ENCODE results near the gene RHOG.
A peak's percentile ranks its signal among the peaks of the same experiment; 100 is the strongest.

Gene RHOG

GRCh38 chr11:3856856-3857553 is 16.2 kb upstream of the RHOG start:
- Histone ChIP-seq H3K4me3 (ENCODE audit: low read length) (peak overlapping the region; percentile 88), H3K36me3 (ENCODE audit: control insufficient read depth, insufficient read depth, low read length, severe bottlenecking) (no peaks in the 10 kb centered on the region), H3K4me1 (ENCODE audit: control insufficient read depth, insufficient read depth, low read length) (peaks cover 58% of the 10 kb centered on the region), H3K27me3 (replicated peaks; ENCODE audit: control insufficient read depth, insufficient read depth, low read length) (no peaks in the 10 kb centered on the region), H3K9ac (ENCODE audit: low read length) (peak overlapping the region; percentile 91), H3K9me3 (ENCODE audit: control insufficient read depth, low read length) (no peaks in the 10 kb centered on the region)
- DNase-seq (ENCODE audit: low read depth), result no peak

- no peaks in the 10 kb centered on the region for H3K9me3 ChIP-seq (ENCODE audit: control insufficient read depth, low read length)
- H3K4me3 ChIP-seq (ENCODE audit: low read length), result peak overlapping the region; percentile 88
- no peaks in the 10 kb centered on the region for H3K36me3 ChIP-seq (ENCODE audit: control insufficient read depth, insufficient read depth, low read length, severe bottlenecking)
- DNase-seq (ENCODE audit: low read depth), result peak; percentile 51
- H3K4me1 ChIP-seq (ENCODE audit: control insufficient read depth, insufficient read depth, low read length), result peaks cover 49% of the 10 kb centered on the region
- no peaks in the 10 kb centered on the region for H3K27me3 ChIP-seq (replicated peaks; ENCODE audit: control insufficient read depth, insufficient read depth, low read length)
- peak overlapping the region; percentile 91 for H3K9ac ChIP-seq (ENCODE audit: low read length)
Measured at GRCh38 chr11:3855808-3856491, 15.2 kb upstream of the RHOG start.

- Histone ChIP-seq H3K9ac (ENCODE audit: low read length) (peak within 1 kb of the TSS; percentile 97), H3K4me1 (ENCODE audit: control insufficient read depth, insufficient read depth, low read length) (peaks cover 43% of the 10 kb centered on the region), H3K36me3 (ENCODE audit: control insufficient read depth, insufficient read depth, low read length, severe bottlenecking) (no peaks in the 10 kb centered on the region), H3K4me3 (ENCODE audit: low read length) (peak within 1 kb of the TSS; percentile 95), H3K9me3 (ENCODE audit: control insufficient read depth, low read length) (no peaks in the 10 kb centered on the region), H3K27me3 (replicated peaks; ENCODE audit: control insufficient read depth, insufficient read depth, low read length) (no peaks in the 10 kb centered on the region)
- peak; percentile 98 for DNase-seq (ENCODE audit: low read depth)
Measured at GRCh38 chr11:3854977-3855807, 14.4 kb upstream of the RHOG start, which contains the start of gene STIM1. TSS of gene STIM1 (plus strand) at chr11:3855664. CDS start at chr11:3856271, 607 bp downstream.

GRCh38 chr11:3854660-3854976 is 13.9 kb upstream of the RHOG start:
- Histone ChIP-seq H3K4me1 (ENCODE audit: control insufficient read depth, insufficient read depth, low read length) (peaks cover 40% of the 10 kb centered on the region), H3K4me3 (ENCODE audit: low read length) (peak overlapping the region; percentile 95), H3K36me3 (ENCODE audit: control insufficient read depth, insufficient read depth, low read length, severe bottlenecking) (no peaks in the 10 kb centered on the region), H3K9me3 (ENCODE audit: control insufficient read depth, low read length) (no peaks in the 10 kb centered on the region), H3K9ac (ENCODE audit: low read length) (peak overlapping the region; percentile 97), H3K27me3 (replicated peaks; ENCODE audit: control insufficient read depth, insufficient read depth, low read length) (no peaks in the 10 kb centered on the region)
- no peak for DNase-seq (ENCODE audit: low read depth)

- Histone ChIP-seq H3K9ac (ENCODE audit: low read length) (peak overlapping the region; percentile 97), H3K36me3 (ENCODE audit: control insufficient read depth, insufficient read depth, low read length, severe bottlenecking) (no peaks in the 10 kb centered on the region), H3K4me3 (ENCODE audit: low read length) (peak overlapping the region; percentile 95), H3K9me3 (ENCODE audit: control insufficient read depth, low read length) (no peaks in the 10 kb centered on the region), H3K4me1 (ENCODE audit: control insufficient read depth, insufficient read depth, low read length) (peaks cover 34% of the 10 kb centered on the region), H3K27me3 (replicated peaks; ENCODE audit: control insufficient read depth, insufficient read depth, low read length) (no peaks in the 10 kb centered on the region)
- DNase-seq (ENCODE audit: low read depth), result no peak
Measured at GRCh38 chr11:3853899-3854659, 13.3 kb upstream of the RHOG start.

- no peak overlapping the region for H3K4me3 ChIP-seq (ENCODE audit: low read length)
Measured at GRCh38 chr11:3853545-3853842, 12.7 kb upstream of the RHOG start.

GRCh38 chr11:3849297-3849874 is 8.6 kb upstream of the RHOG start:
- H3K9me3 ChIP-seq (ENCODE audit: control insufficient read depth, low read length), result no peaks in the 10 kb centered on the region
- no peaks in the 10 kb centered on the region for H3K36me3 ChIP-seq (ENCODE audit: control insufficient read depth, insufficient read depth, low read length, severe bottlenecking)
- DNase-seq (ENCODE audit: low read depth), result peak; percentile 86
- no peaks in the 10 kb centered on the region for H3K27me3 ChIP-seq (replicated peaks; ENCODE audit: control insufficient read depth, insufficient read depth, low read length)
- H3K4me1 ChIP-seq (ENCODE audit: control insufficient read depth, insufficient read depth, low read length), result peaks cover 10% of the 10 kb centered on the region
- no peak overlapping the region for H3K9ac ChIP-seq (ENCODE audit: low read length)
- no peak overlapping the region for H3K4me3 ChIP-seq (ENCODE audit: low read length)

More at GRCh38 chr11:3853545-3853842, 12.7 kb upstream of the RHOG start:
- Histone ChIP-seq H3K27me3 (replicated peaks; ENCODE audit: control insufficient read depth, insufficient read depth, low read length) (no peaks in the 10 kb centered on the region), H3K9ac (ENCODE audit: low read length) (no peak overlapping the region), H3K4me1 (ENCODE audit: control insufficient read depth, insufficient read depth, low read length) (peaks cover 29% of the 10 kb centered on the region), H3K36me3 (ENCODE audit: control insufficient read depth, insufficient read depth, low read length, severe bottlenecking) (no peaks in the 10 kb centered on the region), H3K9me3 (ENCODE audit: control insufficient read depth, low read length) (no peaks in the 10 kb centered on the region)
- no peak for DNase-seq (ENCODE audit: low read depth)

- Histone ChIP-seq H3K9ac (ENCODE audit: low read length) (no peak overlapping the region), H3K27me3 (replicated peaks; ENCODE audit: control insufficient read depth, insufficient read depth, low read length) (no peaks in the 10 kb centered on the region), H3K36me3 (ENCODE audit: control insufficient read depth, insufficient read depth, low read length, severe bottlenecking) (no peaks in the 10 kb centered on the region), H3K4me3 (ENCODE audit: low read length) (no peak overlapping the region), H3K4me1 (ENCODE audit: control insufficient read depth, insufficient read depth, low read length) (peaks cover 11% of the 10 kb centered on the region), H3K9me3 (ENCODE audit: control insufficient read depth, low read length) (no peaks in the 10 kb centered on the region)
- DNase-seq (ENCODE audit: low read depth), result no peak
Measured at GRCh38 chr11:3845670-3846069, 4.9 kb upstream of the RHOG start.

- Histone ChIP-seq H3K4me1 (ENCODE audit: control insufficient read depth, insufficient read depth, low read length) (peaks cover 11% of the 10 kb centered on the region), H3K27me3 (replicated peaks; ENCODE audit: control insufficient read depth, insufficient read depth, low read length) (no peaks in the 10 kb centered on the region), H3K9me3 (ENCODE audit: control insufficient read depth, low read length) (no peaks in the 10 kb centered on the region)
Measured at GRCh38 chr11:3845246-3845645, 4.5 kb upstream of the RHOG start.

GRCh38 chr11:3843326-3843725 is 2.6 kb upstream of the RHOG start:
- Histone ChIP-seq H3K4me3 (ENCODE audit: low read length) (no peak overlapping the region), H3K9me3 (ENCODE audit: control insufficient read depth, low read length) (no peaks in the 10 kb centered on the region), H3K27me3 (replicated peaks; ENCODE audit: control insufficient read depth, insufficient read depth, low read length) (no peaks in the 10 kb centered on the region), H3K4me1 (ENCODE audit: control insufficient read depth, insufficient read depth, low read length) (peaks cover 23% of the 10 kb centered on the region), H3K36me3 (ENCODE audit: control insufficient read depth, insufficient read depth, low read length, severe bottlenecking) (no peaks in the 10 kb centered on the region), H3K9ac (ENCODE audit: low read length) (no peak overlapping the region)
- no peak for DNase-seq (ENCODE audit: low read depth)

More at GRCh38 chr11:3845246-3845645, 4.5 kb upstream of the RHOG start:
- no peak overlapping the region for H3K9ac ChIP-seq (ENCODE audit: low read length)
- DNase-seq (ENCODE audit: low read depth), result no peak
- H3K4me3 ChIP-seq (ENCODE audit: low read length), result no peak overlapping the region
- no peaks in the 10 kb centered on the region for H3K36me3 ChIP-seq (ENCODE audit: control insufficient read depth, insufficient read depth, low read length, severe bottlenecking)

Data from adipocyte (in vitro differentiated cells).